OCI-LY7 (cell line): Measurements from ENCODE around the gene ABCF1. TPM values are rescaled to one million over a fixed set of nuclear protein-coding genes. Genes with fewer than 3 reads are reported as not detected.

Source experiments
- BruUV-seq: library from RNA; stranded (reverse); fragments of 400-500 nt; replicated peaks from 2 replicates; lab custom pipeline; 2021; lab: Mats Ljungman, UMichigan
- CTCF ChIA-PET: fragments of 300-600 bp; sonication (Branson Sonifier 250); formaldehyde crosslinking; loops from one replicate; lab custom pipeline; 2022; ENCODE audit warnings: antibody characterized with exemption; ENCODE audit not compliant: unreplicated experiment; lab: Charles Lee
- POLR2A ChIA-PET: fragments of 300-600 bp; sonication (Branson Sonifier 250); formaldehyde crosslinking; loops from one replicate; lab custom pipeline; 2022; ENCODE audit warnings: antibody characterized with exemption; lab: Charles Lee
- DNase-seq: peaks from one replicate; pipeline ENCODE4 v3.0.0-alpha.2; 2015; ENCODE audit warnings: low spot score
- H2AFZ ChIP-seq: fragments of 200-600 bp; sonication (generic), shearing (Covaris generic); 2 replicates; pipeline ENCODE4 v1.6.1; 2014; ENCODE audit warnings: mild to moderate bottlenecking, antibody characterized with exemption, low read length, moderate library complexity
- H3K27ac ChIP-seq: fragments of 200-600 bp; sonication (generic); 2 replicates; pipeline ENCODE4 v1.5.1; 2014; ENCODE audit warnings: mixed run types, low read depth, mild to moderate bottlenecking, moderate library complexity, low read length, inconsistent platforms; ENCODE audit not compliant: poor library complexity, severe bottlenecking
- H3K36me3 ChIP-seq: fragments of 200-600 bp; sonication (generic); 2 replicates; pipeline ENCODE4 v1.6.1; 2014; ENCODE audit warnings: mild to moderate bottlenecking, antibody characterized with exemption, low read length, moderate library complexity, mixed read lengths; ENCODE audit not compliant: insufficient read depth
- H3K4me1 ChIP-seq: fragments of 200-600 bp; sonication (generic); 2 replicates; pipeline ENCODE4 v1.5.1; 2014; ENCODE audit warnings: mild to moderate bottlenecking, low read length; ENCODE audit not compliant: insufficient read depth, poor library complexity, severe bottlenecking
- H3K4me2 ChIP-seq: fragments of 200-600 bp; sonication (generic); 2 replicates; pipeline ENCODE4 v1.6.1; 2014; ENCODE audit warnings: mild to moderate bottlenecking, low read length
- H3K4me3 ChIP-seq: fragments of 200-600 bp; sonication (generic); 2 replicates; pipeline ENCODE4 v1.5.1; 2014; ENCODE audit warnings: mild to moderate bottlenecking, low read depth, low read length; ENCODE audit not compliant: poor library complexity, severe bottlenecking
- H3K79me2 ChIP-seq: fragments of 200-600 bp; sonication (generic); 2 replicates; pipeline ENCODE4 v1.6.1; 2016; ENCODE audit warnings: low read depth, mild to moderate bottlenecking, low read length, moderate library complexity, mixed read lengths; ENCODE audit not compliant: insufficient read depth
- H3K9me2 ChIP-seq: fragments of 200-600 bp; sonication (generic); 2 replicates; pipeline ENCODE4 v1.6.1; 2016; ENCODE audit warnings: mild to moderate bottlenecking, low read length, mixed read lengths; ENCODE audit not compliant: insufficient read depth
- H3K9me3 ChIP-seq: fragments of 200-600 bp; sonication (generic); 2 replicates; pipeline ENCODE4 v1.6.1; 2014; ENCODE audit warnings: mild to moderate bottlenecking, mixed run types, low read length, mixed read lengths
- H4K20me1 ChIP-seq: fragments of 200-600 bp; sonication (generic); 2 replicates; pipeline ENCODE4 v1.6.1; 2014; ENCODE audit warnings: mild to moderate bottlenecking, antibody characterized with exemption, low read length, moderate library complexity, mixed read lengths; ENCODE audit not compliant: insufficient read depth
- CTCF ChIP-seq: fragments of 200-600 bp; sonication (generic); conservative IDR thresholded peaks from 2 replicates; pipeline ENCODE4 v1.5.1; 2014; ENCODE audit warnings: mild to moderate bottlenecking, antibody characterized with exemption, low read length, moderate library complexity, mixed read lengths
- EZH2phosphoT487 ChIP-seq: fragments of 200-600 bp; sonication (generic); IDR thresholded peaks from 2 replicates; pipeline ENCODE4 v1.6.1; 2018; ENCODE audit warnings: low read depth, borderline replicate concordance, mild to moderate bottlenecking, mixed run types, antibody characterized with exemption, low read length, moderate library complexity, mixed read lengths
- intact Hi-C: fragments of 100-400 bp; cut with micrococcal nuclease; formaldehyde crosslinking; loops from one replicate; pipeline ENCODE4 v1.10.0; 2022; ENCODE audit not compliant: unreplicated experiment
- total RNA-seq, 2 experiments: library from RNA; depleted of rRNA in 1 of 2; stranded (reverse); fragments of >200 nt in 1 of 2; shearing (Covaris generic) in 1 of 2; gene quantifications; 2 replicates each; pipeline ENCODE4 v1.2.3, GENCODE V29; 2014 to 2022

ABCF1 gene
- total RNA-seq, 2 experiments from 2014 or later, result 53.0 to 86.7 TPM

GRCh38 chr6:30562470-30563425, 8.5 kb upstream of the ABCF1 start:
- ChIA-PET CTCF (no interaction called here), POLR2A (interaction anchor here (0.6 kb wide), 1 partner anchor 91 kb away, joined by 6 read pairs; no protein-coding TSS in a partner anchor)
- BruUV-seq, result no TSS peak
- Histone ChIP-seq H3K27ac (no peak overlapping the region), H3K9me2 (no peaks in the 10 kb centered on the region), H3K79me2 (peaks cover 23% of the 10 kb centered on the region), H3K4me1 (peaks cover 10% of the 10 kb centered on the region), H4K20me1 (peaks cover 11% of the 10 kb centered on the region), H3K36me3 (peaks cover 57% of the 10 kb centered on the region), H3K9me3 (no peaks in the 10 kb centered on the region), H3K4me3 (no peak overlapping the region), H2AFZ (no peak overlapping the region), H3K4me2 (no peak overlapping the region)
- no peak for DNase-seq
- intact Hi-C loops, result no loop called here
- no peak for TF ChIP-seq CTCF
- TF ChIP-seq EZH2phosphoT487, result no peak

- H3K4me1 ChIP-seq, result no peaks in the 10 kb centered on the region
- peaks cover 49% of the 10 kb centered on the region for H3K36me3 ChIP-seq
- H4K20me1 ChIP-seq, result no peaks in the 10 kb centered on the region
- intact Hi-C loops, result no loop called here
- H3K4me3 ChIP-seq, result no peak overlapping the region
- ChIA-PET POLR2A (interaction anchor here (0.7 kb wide), 1 partner anchor 256 kb away, joined by 4 read pairs; no protein-coding TSS in a partner anchor), CTCF (no interaction called here)
- no peak for DNase-seq
- no peak overlapping the region for H3K4me2 ChIP-seq
- no peak overlapping the region for H2AFZ ChIP-seq
- H3K79me2 ChIP-seq, result peaks cover 9% of the 10 kb centered on the region
- no peak overlapping the region for H3K27ac ChIP-seq
- no peaks in the 10 kb centered on the region for H3K9me3 ChIP-seq
- TF ChIP-seq EZH2phosphoT487 (no peak), CTCF (no peak)
- BruUV-seq, result no TSS peak
- H3K9me2 ChIP-seq, result no peaks in the 10 kb centered on the region
Measured at GRCh38 chr6:30564114-30564513, 7.1 kb upstream of the ABCF1 start.

GRCh38 chr6:30565772-30566171, 5.5 kb upstream of the ABCF1 start:
- ChIA-PET CTCF (no interaction called here), POLR2A (interaction anchor here (0.7 kb wide), 1 partner anchor 8 kb away, joined by 3 read pairs; no protein-coding TSS in a partner anchor)
- Histone ChIP-seq H3K4me3 (no peak overlapping the region), H3K4me1 (peaks cover 12% of the 10 kb centered on the region), H3K9me3 (no peaks in the 10 kb centered on the region), H3K79me2 (no peaks in the 10 kb centered on the region; the same call in 1 of the 2 replicates), H2AFZ (no peak overlapping the region), H3K36me3 (peaks cover 35% of the 10 kb centered on the region), H3K9me2 (no peaks in the 10 kb centered on the region), H3K27ac (no peak overlapping the region), H4K20me1 (no peaks in the 10 kb centered on the region), H3K4me2 (no peak overlapping the region)
- BruUV-seq, result no TSS peak
- intact Hi-C loops, result no loop called here
- TF ChIP-seq CTCF (no peak), EZH2phosphoT487 (no peak)
- no peak for DNase-seq
